NCI-H526 treated with DMSO at 0.1 percent for 48 hours (cell line): Measurements from ENCODE around the gene KCNK4.
A peak's percentile ranks its signal among the peaks of the same experiment; 100 is the strongest.

Experiments used
- DNase-seq: peaks from one replicate; lab custom pipeline; 2025; lab: John Stamatoyannopoulos, UW

The KCNK4 gene

DNA sequence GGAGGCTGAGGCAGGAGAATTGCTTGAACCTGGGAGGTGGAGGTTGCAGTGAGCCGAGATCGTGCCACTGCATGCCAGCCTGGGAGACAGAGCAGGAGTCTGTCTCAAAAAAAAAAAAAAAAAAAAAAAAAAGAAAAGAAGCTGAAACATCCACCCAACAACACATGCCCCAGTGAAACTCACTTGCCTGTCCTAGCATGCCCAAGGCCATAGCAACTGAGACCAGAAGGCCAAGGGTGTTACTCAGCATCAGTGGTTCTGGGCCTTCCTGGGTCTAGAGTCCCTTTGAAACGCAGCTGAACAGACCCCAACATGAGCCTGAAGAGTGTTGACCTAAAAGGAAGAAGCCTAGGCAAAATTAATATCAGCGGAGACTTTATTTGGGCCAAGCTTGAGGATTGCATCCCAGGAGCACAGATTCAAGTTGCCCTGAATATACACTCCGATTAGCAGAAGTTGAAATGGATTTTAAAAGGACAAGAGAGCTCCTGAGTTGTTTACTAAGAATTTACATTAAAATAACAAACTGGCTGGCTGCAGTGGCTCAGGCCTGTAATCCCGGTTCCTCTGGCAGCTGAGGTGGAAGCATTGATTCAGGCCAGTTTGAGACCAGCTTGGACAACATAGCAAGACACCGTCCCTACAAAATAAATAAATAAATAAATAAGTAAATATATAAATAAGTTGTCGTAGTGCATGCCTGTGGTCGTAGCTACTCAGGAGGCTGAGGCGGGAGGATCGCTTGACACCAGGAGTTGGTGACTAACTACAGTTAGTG is 33.8 kb downstream of the KCNK4 start:
- no peak for DNase-seq

DNA sequence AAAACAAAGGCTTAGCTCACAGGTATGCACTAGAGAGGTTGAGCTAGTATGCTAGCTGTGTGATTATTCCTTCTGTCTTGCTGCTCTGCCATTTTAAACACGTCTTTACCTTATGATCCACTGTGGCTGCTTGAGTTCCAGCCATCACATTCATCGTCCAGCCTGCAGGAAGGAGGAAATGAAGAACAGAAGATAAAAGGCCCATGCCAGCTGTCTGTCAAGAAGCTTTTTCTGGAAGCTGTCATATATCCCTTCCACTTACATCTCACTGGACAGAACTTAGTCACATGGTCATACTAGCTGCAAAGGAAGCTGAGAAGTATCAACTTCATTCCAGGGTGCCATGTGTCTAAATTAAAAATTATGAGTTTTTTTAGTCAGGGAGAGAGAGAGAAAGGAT is 36.3 kb downstream of the KCNK4 start:
- no peak for DNase-seq

DNA sequence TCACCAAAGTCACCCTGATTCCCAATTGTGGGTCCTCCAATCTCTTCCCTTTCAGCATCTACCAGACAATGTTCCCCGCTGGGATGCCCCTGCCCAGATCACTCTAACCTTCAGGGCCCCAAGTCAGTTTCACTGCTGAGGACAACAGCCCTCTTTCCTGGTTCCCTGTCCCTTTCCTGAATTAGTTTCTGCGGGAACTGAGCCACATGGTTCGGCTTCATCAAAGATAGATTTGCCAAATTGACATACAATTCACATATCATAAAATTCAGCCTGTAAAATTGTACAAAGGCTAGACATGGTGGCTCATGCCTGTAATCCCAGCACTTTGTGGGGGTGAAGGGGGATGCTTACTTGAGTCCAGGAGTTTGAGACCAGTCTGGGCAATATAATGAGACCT is 36.9 kb downstream of the KCNK4 start:
- DNase-seq: no peak

DNA sequence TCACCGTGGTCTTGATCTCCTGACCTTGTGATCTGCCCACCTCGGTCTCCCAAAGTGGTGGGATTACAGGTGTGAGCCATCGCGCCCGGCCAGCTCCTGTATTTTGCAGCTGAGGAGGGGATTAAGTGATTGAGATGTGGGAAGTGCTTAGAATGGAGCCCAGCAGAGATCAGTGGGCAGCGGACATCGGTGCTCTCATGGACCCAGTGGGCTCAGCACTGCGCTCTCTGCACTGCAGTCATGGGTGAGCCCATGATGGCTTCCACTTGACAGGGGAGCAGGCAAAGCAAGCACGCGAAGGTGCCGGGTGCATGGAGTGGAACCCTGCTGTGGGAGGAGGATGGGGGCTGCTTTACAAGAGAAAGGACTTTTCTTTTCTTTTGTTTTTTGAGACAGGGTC is 39.8 kb downstream of the KCNK4 start:
- DNase-seq: no peak

DNA sequence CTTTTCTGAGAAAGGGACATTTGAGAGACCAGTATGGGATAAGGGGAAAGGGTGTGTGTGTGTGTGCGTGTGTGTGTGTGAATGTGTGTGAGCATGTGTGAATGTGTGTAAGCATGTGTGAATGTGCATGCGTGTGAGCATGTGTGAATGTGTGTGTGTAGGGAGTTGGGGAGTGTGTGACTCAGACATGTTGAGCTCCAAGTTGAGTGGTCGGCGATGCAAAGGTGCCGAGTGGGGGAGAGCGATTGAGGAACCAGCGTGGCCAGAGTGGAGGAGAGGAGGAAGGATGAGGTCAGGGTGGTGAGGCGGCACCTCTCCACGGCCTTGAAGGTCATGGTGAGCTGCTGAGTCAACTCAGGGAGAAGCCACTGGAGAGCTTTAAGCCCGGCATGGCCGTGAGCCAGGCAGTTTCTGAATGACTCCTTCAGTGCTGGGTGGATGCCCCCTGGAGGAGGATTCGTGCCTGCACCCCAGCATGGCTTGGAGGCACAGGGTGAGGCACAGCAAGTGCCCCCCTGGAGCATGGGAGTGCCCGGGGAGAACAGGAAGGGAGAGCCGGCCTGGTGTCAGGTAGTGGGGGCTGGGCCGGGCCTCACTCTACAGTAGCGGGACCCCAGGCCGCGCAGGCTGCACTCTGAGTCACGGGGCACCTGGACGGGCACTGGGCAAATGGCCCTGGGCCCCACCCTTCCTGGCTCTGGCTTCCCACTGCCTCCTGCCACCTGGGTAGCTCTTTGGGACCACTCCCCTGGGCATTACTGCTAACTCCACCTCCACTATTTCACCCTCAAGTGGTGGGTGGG is 40.7 kb downstream of the KCNK4 start:
- no peak for DNase-seq

DNA sequence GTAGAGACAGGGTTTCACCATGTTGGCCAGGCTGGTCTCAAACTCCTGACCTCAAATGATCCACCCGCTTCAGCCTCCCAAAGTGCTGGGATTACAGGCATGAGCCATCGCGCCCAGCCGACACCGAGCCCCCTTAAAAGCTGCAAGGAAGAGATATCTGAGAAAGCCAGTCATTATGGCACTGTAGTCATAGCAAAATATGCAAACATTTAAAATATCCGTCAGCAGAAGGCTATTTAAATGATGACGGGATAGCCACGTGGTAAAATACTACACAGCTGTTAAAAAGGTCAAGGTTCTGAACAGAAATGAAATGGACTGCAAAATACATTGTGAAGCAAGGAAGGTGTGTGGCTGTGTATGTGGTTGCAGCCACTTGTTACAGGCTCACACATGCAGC is 42.5 kb downstream of the KCNK4 start:
- no peak for DNase-seq

DNA sequence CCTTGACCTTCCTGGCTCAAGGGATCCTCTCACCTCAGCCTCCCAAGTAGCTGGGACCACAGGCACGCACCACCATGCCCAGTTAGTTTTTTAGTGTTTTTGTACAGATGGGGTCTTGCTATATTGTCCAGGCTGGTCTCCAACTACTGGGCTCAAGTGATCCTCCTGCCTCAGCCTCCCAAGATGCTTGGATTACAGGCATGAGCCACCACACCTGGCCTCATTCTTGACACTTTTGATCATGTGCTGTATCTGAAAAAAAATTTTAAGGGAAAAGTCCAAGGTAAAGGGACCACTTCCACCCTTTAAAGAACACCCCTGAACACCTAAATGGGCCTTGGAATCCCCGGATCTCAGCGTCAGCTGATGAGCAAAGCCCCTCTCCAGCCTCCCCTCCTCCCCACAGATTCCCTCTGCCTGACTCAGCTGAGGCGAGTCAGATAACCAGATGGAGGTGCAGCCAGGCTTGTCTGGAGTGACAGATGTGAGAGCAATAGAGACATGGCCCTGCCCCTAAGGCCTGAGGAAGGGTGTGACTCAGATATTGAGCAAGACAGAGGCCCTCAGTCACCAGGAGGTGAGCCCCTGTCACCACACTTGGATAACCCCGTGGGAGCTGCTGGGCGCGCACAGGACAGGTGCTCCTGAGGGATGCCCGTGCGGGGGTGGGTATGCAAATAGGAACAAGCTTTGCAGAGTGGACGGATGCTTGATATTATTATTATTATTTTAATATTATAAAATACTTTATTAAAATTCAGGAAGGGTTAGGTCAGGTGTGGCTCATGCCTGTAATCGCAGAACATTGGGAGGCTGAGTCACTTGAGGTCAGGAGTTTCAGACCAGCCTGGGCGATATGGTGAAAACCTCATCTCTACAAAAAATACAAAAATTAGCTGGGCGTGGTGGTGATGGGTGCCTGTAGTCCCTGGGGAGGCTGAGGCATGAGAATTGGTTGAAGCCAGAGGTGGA is 43.9 kb downstream of the KCNK4 start:
- peak; percentile 73 for DNase-seq

DNA sequence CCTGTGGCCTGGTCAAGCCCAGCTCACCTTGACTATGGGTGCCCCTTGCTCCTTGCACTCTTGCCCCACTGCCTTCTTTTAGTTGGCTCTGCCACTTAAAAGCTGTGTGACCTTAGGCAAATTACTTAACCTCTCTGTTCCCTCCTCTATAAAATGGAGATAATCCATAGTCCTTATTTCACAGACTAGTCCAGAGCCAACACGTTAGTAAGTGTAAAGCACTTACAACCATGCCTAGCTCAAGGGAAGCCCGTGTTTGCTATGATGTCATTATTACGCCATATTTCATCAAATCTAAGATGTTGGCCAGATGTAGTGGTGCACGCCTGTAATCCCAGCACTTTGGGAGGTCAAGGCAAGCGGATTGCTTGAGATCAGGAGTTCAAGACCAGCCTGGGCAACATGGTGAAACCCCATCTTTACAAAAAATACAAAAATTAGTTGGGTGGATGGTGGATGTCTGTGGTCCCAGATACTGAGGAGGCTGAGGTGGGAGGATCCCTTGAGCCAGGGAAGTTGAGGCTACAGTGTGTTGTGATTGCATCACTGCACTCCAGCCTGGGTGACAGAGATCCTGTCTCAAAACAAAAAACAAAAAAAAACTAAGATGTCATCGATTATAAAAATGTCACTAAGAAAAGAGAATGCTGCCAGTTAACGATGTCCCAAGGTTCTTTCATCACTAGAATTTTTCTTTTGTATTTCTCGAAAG is 46.6 kb downstream of the KCNK4 start:
- DNase-seq: no peak

DNA sequence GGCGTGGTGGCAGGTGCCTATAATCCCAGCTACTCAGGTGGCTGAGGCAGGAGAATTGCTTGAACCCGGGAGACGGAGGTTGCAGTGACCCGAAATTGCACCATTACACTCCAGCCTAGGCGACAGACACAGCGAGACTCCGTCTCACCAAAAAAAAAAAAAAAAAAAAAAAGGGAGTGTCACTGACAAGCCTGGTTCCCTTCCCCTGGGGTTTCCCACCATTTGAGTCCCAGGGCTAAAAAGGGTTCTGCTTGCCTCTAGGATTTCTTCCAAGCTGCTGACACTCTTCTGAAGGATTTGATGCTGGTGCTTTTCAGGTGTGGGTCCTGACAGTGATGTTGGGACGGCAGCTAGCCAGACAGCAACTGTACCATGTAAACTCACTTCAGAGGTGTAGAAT is 47.6 kb downstream of the KCNK4 start:
- no peak for DNase-seq

DNA sequence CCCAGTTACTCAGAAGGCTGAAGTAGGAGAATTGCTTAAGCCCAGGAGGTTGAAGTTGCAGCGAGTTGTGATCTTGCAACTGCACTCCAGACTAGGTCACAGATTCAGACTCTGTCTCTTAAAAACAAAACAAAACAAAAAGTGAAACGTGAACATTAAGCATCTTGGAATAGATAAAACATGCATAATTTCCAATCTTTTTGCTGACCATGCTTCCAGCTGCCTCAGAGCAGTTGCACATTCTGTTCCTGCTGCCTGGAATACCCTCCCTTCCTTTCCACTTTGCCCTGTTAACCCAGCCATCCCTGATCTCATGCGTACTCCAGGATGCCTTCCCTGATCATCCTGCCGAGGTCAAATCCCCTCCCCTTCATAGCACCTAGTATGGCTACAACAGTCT is 48.2 kb downstream of the KCNK4 start:
- DNase-seq: no peak

DNA sequence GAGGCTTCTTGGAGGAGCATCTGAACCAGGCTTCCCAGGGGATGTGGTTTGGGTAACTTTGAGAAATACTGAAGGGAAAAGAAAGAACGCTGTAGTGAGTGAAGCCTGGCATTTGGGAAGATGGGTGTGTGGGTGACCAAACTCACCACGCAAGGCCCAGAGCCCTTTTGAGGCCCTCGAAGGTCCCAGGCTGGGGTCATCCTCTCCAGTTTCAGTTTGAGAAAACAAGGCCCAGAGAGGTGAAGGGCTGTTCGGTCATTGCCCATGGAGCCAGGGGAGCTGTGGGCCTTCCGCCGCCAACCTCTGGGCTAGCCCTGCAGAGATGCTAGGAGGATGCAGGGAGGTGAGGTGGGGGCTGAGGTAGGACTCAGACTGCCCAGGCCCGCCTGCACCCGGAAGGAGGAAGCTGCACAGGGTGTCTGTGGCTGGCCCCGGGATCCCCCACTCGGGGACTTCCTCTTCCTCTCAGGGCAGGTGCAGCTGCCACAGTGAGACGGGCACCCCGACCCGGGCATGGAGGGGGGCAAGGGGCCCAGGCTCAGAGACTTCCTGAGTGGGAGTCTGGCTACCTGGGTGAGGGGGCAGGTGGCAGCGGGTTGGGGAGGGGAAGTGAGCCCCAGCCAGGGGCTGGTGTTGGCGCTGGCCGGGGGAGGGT is 48.8 kb downstream of the KCNK4 start, which contains the start of gene CCDC88B:
TSS of gene CCDC88B (plus strand) at position 451 of the 655 bp plus-strand sequence. CDS start at position 514, 63 bp downstream.
- no peak for DNase-seq

DNA sequence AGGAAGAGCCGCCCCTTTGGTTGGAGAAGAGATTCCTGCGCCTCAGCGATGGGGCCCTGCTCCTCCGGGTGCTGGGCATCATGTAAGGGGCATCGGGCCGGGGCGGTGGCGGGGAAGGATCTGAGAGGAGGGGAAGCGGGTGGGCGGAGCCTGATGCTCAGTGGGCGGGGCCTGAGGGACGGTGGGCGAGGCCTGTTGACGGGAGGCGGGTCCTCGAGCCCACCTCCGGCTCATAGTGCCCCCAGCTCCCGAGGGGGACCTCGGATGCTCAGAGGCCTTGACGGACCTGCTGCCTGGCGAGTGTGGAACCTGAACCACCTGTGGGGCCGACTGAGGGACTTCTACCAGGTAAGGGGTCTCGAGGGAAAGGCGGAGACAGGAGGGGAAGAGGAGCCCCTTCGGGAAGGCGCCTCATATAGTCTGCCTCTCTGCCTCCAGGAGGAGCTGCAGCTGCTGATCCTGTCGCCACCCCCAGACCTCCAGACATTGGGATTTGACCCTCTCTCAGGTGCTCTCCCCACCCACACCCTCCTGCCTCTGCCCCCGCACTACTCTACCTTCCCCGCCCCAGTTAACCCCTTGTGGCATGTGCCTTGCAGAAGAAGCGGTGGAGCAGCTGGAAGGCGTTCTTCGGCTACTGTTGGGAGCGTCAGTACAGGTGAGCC is 49.7 kb downstream of the KCNK4 start:
- no peak for DNase-seq

DNA sequence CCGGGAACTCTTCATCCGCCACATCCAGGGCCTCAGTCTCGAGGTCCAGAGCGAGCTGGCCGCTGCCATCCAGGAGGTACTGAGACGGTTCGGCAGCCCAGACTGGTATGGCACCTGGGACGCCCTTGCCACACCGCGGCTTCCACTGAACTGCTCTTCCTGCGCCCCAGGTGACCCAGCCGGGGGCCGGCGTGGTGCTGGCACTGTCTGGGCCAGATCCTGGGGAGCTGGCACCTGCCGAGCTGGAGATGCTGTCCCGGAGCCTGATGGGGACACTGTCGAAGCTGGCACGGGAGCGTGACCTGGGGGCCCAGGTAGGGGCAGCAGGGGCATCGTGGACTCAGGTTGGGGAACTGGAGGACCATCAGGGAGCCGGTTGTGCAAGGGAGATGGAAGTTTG is 50.3 kb downstream of the KCNK4 start:
- DNase-seq: no peak

DNA sequence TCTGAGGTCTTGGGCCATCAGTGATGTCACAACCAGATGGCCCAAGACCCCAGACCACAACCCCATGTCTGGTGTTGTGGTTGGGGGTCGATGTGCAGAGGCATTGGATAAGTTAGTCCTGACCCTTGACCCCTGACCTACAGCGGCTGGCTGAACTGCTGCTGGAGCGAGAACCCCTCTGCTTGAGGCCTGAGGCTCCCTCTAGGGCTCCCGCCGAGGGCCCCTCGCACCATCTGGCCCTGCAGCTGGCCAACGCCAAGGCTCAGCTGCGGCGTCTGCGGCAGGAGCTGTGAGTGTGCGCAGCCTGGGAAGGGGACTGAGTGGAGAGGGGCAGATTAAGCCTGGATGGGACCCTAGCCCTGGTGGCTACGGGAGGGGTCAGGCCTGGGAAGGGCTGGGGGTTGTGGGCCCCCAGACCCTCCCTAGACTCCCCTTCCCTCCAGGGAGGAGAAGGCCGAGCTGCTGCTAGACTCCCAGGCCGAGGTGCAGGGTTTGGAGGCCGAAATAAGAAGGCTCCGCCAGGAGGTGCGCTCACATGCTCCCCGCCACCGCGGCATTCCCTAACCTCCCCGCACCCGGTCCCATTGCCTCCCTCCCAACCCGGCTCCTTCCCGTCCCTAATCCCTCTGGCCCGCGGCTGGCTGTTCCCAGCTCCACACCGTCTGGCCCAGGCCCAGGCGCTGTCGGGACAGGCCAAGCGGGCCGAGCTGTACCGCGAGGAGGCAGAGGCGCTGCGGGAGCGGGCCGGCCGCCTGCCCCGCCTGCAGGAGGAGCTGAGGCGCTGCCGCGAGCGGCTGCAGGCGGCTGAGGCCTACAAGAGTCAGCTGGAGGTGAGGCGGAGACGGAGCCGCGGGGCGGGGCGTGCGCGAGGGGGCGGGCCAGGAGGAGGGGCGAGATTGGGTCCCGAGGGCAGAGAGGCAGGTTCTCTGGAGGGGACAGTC is 51.0 kb downstream of the KCNK4 start:
- DNase-seq: peak; percentile 82

DNA sequence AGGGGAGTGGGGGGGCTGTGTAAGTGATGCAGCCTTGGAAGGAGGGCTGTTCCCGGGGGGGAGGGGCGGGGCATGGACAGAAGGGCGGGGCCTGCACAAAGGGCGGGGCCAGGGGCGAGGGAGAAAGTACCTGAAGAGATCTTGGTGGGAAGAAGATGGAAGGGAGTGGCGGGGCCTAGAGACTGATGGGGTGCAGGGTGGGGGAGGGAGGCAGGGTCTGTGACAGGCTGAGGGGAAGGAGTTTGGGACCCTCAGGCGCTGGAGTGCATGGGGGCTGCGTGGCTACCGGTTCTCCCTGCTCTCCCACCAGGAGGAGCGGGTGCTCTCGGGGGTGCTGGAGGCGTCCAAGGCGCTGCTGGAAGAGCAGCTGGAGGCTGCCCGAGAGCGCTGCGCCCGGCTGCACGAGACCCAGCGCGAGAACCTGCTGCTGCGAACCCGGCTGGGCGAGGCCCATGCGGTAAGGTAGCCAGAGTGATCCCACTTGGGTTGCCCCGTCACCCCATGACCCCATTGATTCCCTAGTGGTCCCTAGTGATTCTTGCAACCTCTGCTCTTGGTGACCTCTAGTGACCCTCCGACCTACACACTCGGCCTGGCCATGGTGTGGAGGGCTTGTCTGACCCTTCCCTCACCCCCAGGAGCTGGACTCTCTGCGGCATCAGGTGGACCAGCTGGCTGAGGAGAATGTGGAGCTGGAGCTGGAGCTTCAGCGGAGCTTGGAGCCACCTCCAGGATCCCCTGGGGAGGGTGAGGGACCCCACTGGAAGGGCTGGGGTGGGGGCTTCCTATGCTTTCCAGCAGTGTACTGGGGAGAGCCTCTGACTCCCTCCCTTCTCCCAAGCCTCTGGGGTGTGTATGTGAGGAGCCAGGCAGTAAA is 52.0 kb downstream of the KCNK4 start:
- DNase-seq: no peak

DNA sequence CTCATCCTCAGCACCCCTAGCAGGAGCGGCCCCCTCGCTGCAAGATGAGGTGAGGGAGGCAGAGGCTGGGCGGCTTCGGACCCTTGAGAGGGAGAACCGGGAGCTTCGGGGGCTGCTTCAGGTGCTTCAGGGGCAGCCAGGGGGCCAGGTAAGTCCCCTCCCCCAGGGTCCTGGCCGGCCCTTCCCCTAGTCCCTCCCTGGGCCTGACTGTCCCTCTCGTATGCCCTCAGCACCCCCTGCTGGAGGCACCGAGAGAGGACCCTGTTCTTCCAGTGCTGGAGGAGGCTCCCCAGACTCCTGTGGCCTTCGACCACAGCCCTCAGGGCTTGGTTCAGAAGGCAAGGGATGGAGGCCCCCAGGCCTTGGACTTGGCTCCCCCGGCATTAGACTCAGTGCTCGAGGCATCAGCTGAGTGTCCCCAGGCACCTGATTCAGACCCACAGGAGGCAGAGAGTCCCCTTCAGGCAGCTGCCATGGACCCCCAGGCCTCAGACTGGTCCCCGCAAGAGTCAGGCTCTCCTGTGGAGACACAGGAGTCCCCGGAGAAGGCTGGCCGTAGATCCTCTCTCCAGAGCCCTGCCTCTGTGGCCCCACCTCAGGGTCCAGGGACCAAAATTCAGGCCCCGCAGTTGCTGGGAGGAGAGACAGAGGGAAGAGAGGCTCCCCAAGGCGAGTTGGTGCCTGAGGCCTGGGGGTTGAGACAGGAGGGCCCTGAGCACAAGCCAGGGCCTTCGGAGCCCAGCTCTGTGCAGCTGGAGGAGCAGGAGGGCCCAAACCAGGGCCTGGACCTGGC is 52.9 kb downstream of the KCNK4 start:
- DNase-seq: no peak

DNA sequence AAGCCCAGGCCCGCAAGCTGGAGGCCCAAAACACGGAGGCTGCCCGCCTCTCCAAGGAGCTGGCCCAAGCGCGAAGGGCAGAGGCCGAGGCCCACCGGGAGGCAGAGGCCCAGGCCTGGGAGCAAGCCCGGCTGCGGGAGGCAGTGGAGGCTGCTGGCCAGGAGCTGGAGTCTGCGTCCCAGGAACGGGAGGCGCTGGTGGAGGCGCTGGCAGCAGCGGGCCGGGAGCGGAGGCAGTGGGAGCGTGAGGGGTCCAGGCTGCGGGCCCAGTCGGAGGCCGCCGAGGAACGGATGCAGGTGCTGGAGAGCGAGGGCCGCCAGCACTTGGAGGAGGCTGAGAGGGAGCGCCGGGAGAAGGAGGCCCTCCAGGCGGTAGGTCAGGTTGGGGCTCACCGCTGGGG is 53.7 kb downstream of the KCNK4 start:
- DNase-seq: no peak
